ENCODE data around the gene CLTC. TPM values are rescaled to one million over a fixed set of nuclear protein-coding genes. Genes with fewer than 3 reads are reported as not detected.

CLTC gene
- total and polyA plus RNA-seq, 2 of the 8 experiments (the other 6 are each of a cell fraction or from before 2014, with no cell fraction given), result 175 to 283 TPM

GRCh38 chr17:59734226-59734625, 114.5 kb downstream of the CLTC start:
- FAIRE-seq (no peak), DNase-seq (ENCODE audit: low read depth in 1 of 2, low spot score in 2 of 2) (no peak)
- H3K9me3 ChIP-seq (ENCODE audit: insufficient read depth in 2 of 2, low read depth in 1 of 2, low read length in 1 of 2), result no peaks in the 10 kb centered on the region
- no peaks in the 10 kb centered on the region; the same call in 1 of the 2 replicates for H3K79me1 ChIP-seq (ENCODE audit: low read depth, low read length)
- H3K56ac ChIP-seq (replicated peaks; ENCODE audit: insufficient read length, low read depth, low read length), result no peak overlapping the region
- WGBS, 2 experiments (ENCODE audit: extremely low coverage in 1 of 2, insufficient coverage in 1 of 2, insufficient read length in 1 of 2, insufficient replicate concordance in 2 of 2, low coverage in 1 of 2, low lambda C conversion rate in 2 of 2, missing lambda C conversion rate in 1 of 2), result 97% methylated on average over 5 of the region's 5 CpGs; no CpG with 5 or more reads in 1 of the 2 experiments
- TF ChIP-seq CREB1 (IDR thresholded peaks at IDR 0.05) (no peak), HDAC6 (IDR thresholded peaks at IDR 0.05; ENCODE audit: low read depth, low read length) (no peak), SIN3A (conservative IDR thresholded peaks at IDR 0.05 in 1 of 2, IDR thresholded peaks at IDR 0.05 in 1 of 2; ENCODE audit: low read depth in 1 of 2, low read length in 2 of 2) (no peak), FOSL1 (IDR thresholded peaks at IDR 0.05; ENCODE audit: insufficient read depth, low read depth, low read length) (no peak)
- no peak overlapping the region for H3K23ac ChIP-seq (ENCODE audit: insufficient read length)
- H3K9ac ChIP-seq (replicated peaks in 1 of 4; ENCODE audit: extremely low read depth in 1 of 4, low read depth in 3 of 4, low read length in 3 of 4), result no peak overlapping the region
- no peak overlapping the region for H3K27ac ChIP-seq (ENCODE audit: low read depth, low read length)
- H2AFZ ChIP-seq (ENCODE audit: low read length), result no peak overlapping the region
- no peak overlapping the region for H2BK120ac ChIP-seq (replicated peaks; ENCODE audit: low read depth, low read length)
- no peak overlapping the region for H2BK12ac ChIP-seq (ENCODE audit: low read depth, low read length)
- POLR2A ChIA-PET (ENCODE audit: partially characterized antibody), result no interaction called here
- no peak overlapping the region for H3K4ac ChIP-seq (replicated peaks; ENCODE audit: insufficient read length, low read depth, low read length)
- no peak overlapping the region for H2AK5ac ChIP-seq (ENCODE audit: low read depth, low read length)
- no peak overlapping the region for H4K8ac ChIP-seq (ENCODE audit: extremely low read depth, insufficient read depth, low read length)
- no peaks in the 10 kb centered on the region for H3K27me3 ChIP-seq (replicated peaks in 1 of 4; ENCODE audit: control insufficient read depth in 3 of 4, extremely low read depth in 1 of 4, insufficient read depth in 3 of 4, low read length in 3 of 4)
- H2BK15ac ChIP-seq (ENCODE audit: low read length), result no peak overlapping the region
- H3K23me2 ChIP-seq (ENCODE audit: low read depth, low read length), result no peaks in the 10 kb centered on the region
- H3K4me1 ChIP-seq (replicated peaks in 1 of 4; ENCODE audit: control insufficient read depth in 3 of 4, insufficient read depth in 4 of 4, low read length in 3 of 4), result no peaks in the 10 kb centered on the region
- no peak overlapping the region for H3K4me2 ChIP-seq (ENCODE audit: insufficient read depth in 1 of 2, low read depth in 2 of 2, low read length in 2 of 2)
- H3K36me3 ChIP-seq (ENCODE audit: control insufficient read depth in 2 of 4, insufficient read depth in 4 of 4, low read length in 3 of 4), result peaks cover 0 to 4% (median 0%) of the 10 kb centered on the region in 4 experiments; a peak in 1 of 8 replicates
- H2BK20ac ChIP-seq (ENCODE audit: low read length), result no peak overlapping the region
- no peak overlapping the region for H2BK5ac ChIP-seq (ENCODE audit: low read depth, low read length)
- no peak overlapping the region for H4K91ac ChIP-seq (replicated peaks; ENCODE audit: insufficient read length, low read length)
- H3K18ac ChIP-seq (ENCODE audit: extremely low read depth, low read length), result no peak overlapping the region
- no peak overlapping the region for H3K14ac ChIP-seq (ENCODE audit: insufficient read length)
- H4K20me1 ChIP-seq (replicated peaks in 1 of 2; ENCODE audit: control insufficient read depth in 1 of 2, insufficient read depth in 2 of 2, low read length in 2 of 2), result peaks cover 0 to 2% of the 10 kb centered on the region in 2 experiments
- peaks cover 0 to 4% of the 10 kb centered on the region in 2 experiments; a peak in 1 of 4 replicates for H3K79me2 ChIP-seq (ENCODE audit: control insufficient read depth in 1 of 2, insufficient read depth in 2 of 2, low read length in 2 of 2)
- H4K5ac ChIP-seq (ENCODE audit: insufficient read length, low read depth, low read length), result no peak overlapping the region
- CTCF ChIA-PET (ENCODE audit: partially characterized antibody), result interaction anchor here (0.6 to 1.1 kb wide), 7 partner anchors 9 to 159 kb away, joined by 3 to 4 read pairs (median 3); partner anchors contain the start of gene RPS6KB1
- H3K4me3 ChIP-seq (ENCODE audit: extremely low read depth in 1 of 4, insufficient read depth in 2 of 4, low read depth in 3 of 4, low read length in 4 of 4), result no peak overlapping the region

Measured in H1 (cell line).